OCI-LY3 (cell line): Measurements from ENCODE around the gene DNAJC5.

Experiments
- CTCF ChIP-seq: fragments of 200-600, 300-600 bp; sonication (generic); IDR thresholded peaks from 2 replicates; pipeline ENCODE4 v1.5.1; 2014; ENCODE audit warnings: antibody characterized with exemption, low read length, low read depth
- EZH2phosphoT487 ChIP-seq: fragments of 200-600 bp; shearing (Covaris generic); IDR thresholded peaks from 2 replicates; pipeline ENCODE4 v1.6.1; 2018; ENCODE audit warnings: antibody characterized with exemption, mixed run types, low read depth

DNA sequence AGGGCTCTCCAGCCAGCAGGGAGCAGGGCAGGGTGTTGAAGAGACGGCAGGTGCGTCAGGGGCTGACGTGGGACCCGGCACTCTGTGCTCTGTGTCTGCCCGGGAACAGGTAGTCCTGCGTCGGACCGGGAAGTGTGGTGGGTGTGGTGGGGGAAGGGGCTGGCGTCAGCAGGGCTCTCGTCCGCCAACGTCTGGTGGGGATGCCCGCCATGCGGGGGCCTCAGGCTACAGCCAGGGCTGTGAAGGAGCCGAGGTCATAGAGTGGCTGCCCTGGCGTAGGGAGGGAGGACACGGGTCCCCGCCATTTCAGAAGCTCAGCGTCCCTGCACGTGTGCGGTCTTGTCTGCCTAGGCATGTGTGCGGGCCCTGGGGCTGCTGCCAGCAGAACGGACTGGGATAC is 25.3 kb downstream of the DNAJC5 start:
- TF ChIP-seq CTCF, result no peak
- TF ChIP-seq EZH2phosphoT487, result no peak
